Activated CD4-positive, alpha-beta T cell treated with anti-CD3 and anti-CD28 coated beads, Interleukin-2, amount 50 U/mL, for 16 hours (primary cell): Measurements from ENCODE around the gene MEPE.
A peak's percentile ranks its signal among the peaks of the same experiment; 100 is the strongest.
"Not testable (repeated sequence)": the region's sequence is repeated elsewhere in the genome, so short reads cannot be mapped to it uniquely, and the experiment has no call there.

Source experiments
- DNase-seq: peaks from one replicate; pipeline ENCODE4 v3.0.0-alpha.2; 2020

MEPE gene

DNA sequence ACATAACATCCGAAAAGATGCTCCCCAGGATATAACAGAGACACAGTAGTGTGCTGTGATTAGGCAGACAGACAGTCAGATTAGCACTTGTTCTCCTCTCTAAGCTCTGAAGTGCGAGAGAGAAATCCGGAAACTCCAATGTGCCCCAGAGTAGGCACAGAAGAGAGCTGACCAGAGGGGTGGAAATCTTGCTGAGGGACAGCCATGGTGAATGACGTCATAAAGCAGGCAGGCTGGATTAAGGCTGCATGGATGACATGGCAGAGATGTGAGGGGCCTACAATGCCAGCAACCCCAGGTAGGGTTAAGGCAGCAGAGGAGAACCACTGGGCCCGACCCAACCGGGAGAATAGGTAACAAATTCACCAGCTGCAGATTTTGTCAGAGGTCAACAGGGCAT, 53.3 kb downstream of the MEPE start:
- DNase-seq: no peak

GRCh38 chr4:87890753-87891152, 58.0 kb downstream of the MEPE start:
- not testable (repeated sequence) for DNase-seq

- peak; percentile 59 for DNase-seq
Observed at GRCh38 chr4:87895964-87896621, 63.3 kb downstream of the MEPE start.
